Measurements from ENCODE around the gene ZDHHC5. TPM values are rescaled to one million over a fixed set of nuclear protein-coding genes. Genes with fewer than 3 reads are reported as not detected.
A peak's percentile ranks its signal among the peaks of the same experiment; 100 is the strongest.
"Not testable (repeated sequence)": the region's sequence is repeated elsewhere in the genome, so short reads cannot be mapped to it uniquely, and the experiment has no call there.

ZDHHC5 gene
- total RNA-seq, 1 donor from 2014 or later = 56.7 TPM

GRCh38 chr11:57709802-57710367 is 42.0 kb downstream of the ZDHHC5 start:
- H3K27me3 Mint-ChIP-seq = no peaks in the 10 kb centered on the region
- H3K36me3 Mint-ChIP-seq = peaks cover 4% of the 10 kb centered on the region
- peaks cover 20% of the 10 kb centered on the region for H3K4me1 Mint-ChIP-seq (ENCODE audit: unreplicated experiment)
- DNase-seq (ENCODE audit: extremely low spot score, unreplicated experiment) = no peak
- TF ChIP-seq CTCF (conservative IDR thresholded peaks at IDR 0.05) = no peak
- peak overlapping the region; percentile 47 for H3K27ac Mint-ChIP-seq
- H3K4me3 Mint-ChIP-seq = peak overlapping the region; percentile 3
- no peaks in the 10 kb centered on the region for H3K9me3 Mint-ChIP-seq

- H3K4me3 Mint-ChIP-seq = peak within 1 kb of the TSS; percentile 94
- TF ChIP-seq CTCF (conservative IDR thresholded peaks at IDR 0.05) = peak; percentile 11
- peak within 1 kb of the TSS; percentile 94 for H3K27ac Mint-ChIP-seq
- H3K27me3 Mint-ChIP-seq = no peaks in the 10 kb centered on the region
- H3K9me3 Mint-ChIP-seq = no peaks in the 10 kb centered on the region
- peaks cover 4% of the 10 kb centered on the region for H3K36me3 Mint-ChIP-seq
- peaks cover 20% of the 10 kb centered on the region for H3K4me1 Mint-ChIP-seq (ENCODE audit: unreplicated experiment)
- DNase-seq (ENCODE audit: extremely low spot score, unreplicated experiment) = peak; percentile 87
These were observed 43.7 kb downstream of the ZDHHC5 start, which contains the start of gene MED19 for GRCh38 chr11:57711414-57712255. Gene MED19 (minus strand): TSS chr11:57712215. CDS start chr11:57712179, 36 bp downstream.

- Mint-ChIP-seq H3K4me3 (peak within 1 kb of the TSS; percentile 94), H3K27me3 (no peaks in the 10 kb centered on the region), H3K27ac (peak within 1 kb of the TSS; percentile 94), H3K36me3 (peaks cover 4% of the 10 kb centered on the region), H3K9me3 (no peaks in the 10 kb centered on the region), H3K4me1 (ENCODE audit: unreplicated experiment) (peaks cover 20% of the 10 kb centered on the region)
- no peak for TF ChIP-seq CTCF (conservative IDR thresholded peaks at IDR 0.05)
- peak; percentile 89 for DNase-seq (ENCODE audit: extremely low spot score, unreplicated experiment)
These were observed 44.6 kb downstream of the ZDHHC5 start, which contains the start of gene TMX2 for GRCh38 chr11:57712256-57713150. Gene TMX2 (plus strand): TSS chr11:57712593. CDS start chr11:57712619, 26 bp downstream.

- Mint-ChIP-seq H3K4me3 (peak overlapping the region; percentile 94), H3K4me1 (ENCODE audit: unreplicated experiment) (peaks cover 17% of the 10 kb centered on the region), H3K27me3 (no peaks in the 10 kb centered on the region), H3K27ac (peak overlapping the region; percentile 94), H3K36me3 (peaks cover 4% of the 10 kb centered on the region), H3K9me3 (no peaks in the 10 kb centered on the region)
- DNase-seq (ENCODE audit: extremely low spot score, unreplicated experiment) = no peak
- no peak for TF ChIP-seq CTCF (conservative IDR thresholded peaks at IDR 0.05)
These were observed 45.9 kb downstream of the ZDHHC5 start for GRCh38 chr11:57713835-57714234.

GRCh38 chr11:57716726-57717125 is 48.8 kb downstream of the ZDHHC5 start:
- H3K4me3 Mint-ChIP-seq; H3K27ac Mint-ChIP-seq; H3K27me3 Mint-ChIP-seq; H3K36me3 Mint-ChIP-seq; DNase-seq (ENCODE audit: extremely low spot score, unreplicated experiment); H3K9me3 Mint-ChIP-seq: not testable (repeated sequence)
- peaks cover 13% of the 10 kb centered on the region for H3K4me1 Mint-ChIP-seq (ENCODE audit: unreplicated experiment)
